ENCODE data around the gene RRP1. TPM values are rescaled to one million over a fixed set of nuclear protein-coding genes. Genes with fewer than 3 reads are reported as not detected.
"Not testable (repeated sequence)": the region's sequence is repeated elsewhere in the genome, so short reads cannot be mapped to it uniquely, and the experiment has no call there.

The RRP1 gene
- total RNA-seq, 2 experiments from 2014 or later, result 42.7 to 47.8 TPM

- Mint-ChIP-seq H3K4me1 (ENCODE audit: low read depth) (no peaks in the 10 kb centered on the region), H3K27me3 (peaks cover 16% of the 10 kb centered on the region), H3K27ac (no peak overlapping the region), H3K9me3 (no peaks in the 10 kb centered on the region), H3K36me3 (no peaks in the 10 kb centered on the region), H3K4me3 (no peak overlapping the region)
- POLR2A ChIA-PET, result no interaction called here
- DNase-seq, result no peak
- intact Hi-C loops (cut with micrococcal nuclease), result no loop called here
- CTCF ChIA-PET, result interaction anchor here (1.6 kb wide), 1 partner anchor 110 kb away, joined by 4 read pairs; no protein-coding TSS in a partner anchor
These were observed 40.3 kb downstream of the RRP1 start for GRCh38 chr21:43829575-43830119.

GRCh38 chr21:43832158-43832550 is 42.8 kb downstream of the RRP1 start:
- Mint-ChIP-seq H3K36me3 (no peaks in the 10 kb centered on the region), H3K27ac (no peak overlapping the region), H3K9me3 (no peaks in the 10 kb centered on the region), H3K4me3 (no peak overlapping the region), H3K27me3 (peaks cover 28% of the 10 kb centered on the region), H3K4me1 (ENCODE audit: low read depth) (no peaks in the 10 kb centered on the region)
- CTCF ChIA-PET, result interaction anchor here (1.6 kb wide), 1 partner anchor 106 kb away, joined by 3 read pairs; no protein-coding TSS in a partner anchor
- intact Hi-C loops (cut with micrococcal nuclease), result no loop called here
- DNase-seq, result no peak
- POLR2A ChIA-PET, result no interaction called here

GRCh38 chr21:43832648-43833047 is 43.3 kb downstream of the RRP1 start:
- ChIA-PET POLR2A (no interaction called here), CTCF (interaction anchor here (1.0 to 1.6 kb wide), 3 partner anchors 9 to 106 kb away, joined by 3 to 4 read pairs (median 4); no protein-coding TSS in a partner anchor)
- no peak for DNase-seq
- no peak overlapping the region for H3K4me3 Mint-ChIP-seq
- H3K36me3 Mint-ChIP-seq, result no peaks in the 10 kb centered on the region
- peaks cover 30% of the 10 kb centered on the region for H3K27me3 Mint-ChIP-seq
- H3K9me3 Mint-ChIP-seq, result no peaks in the 10 kb centered on the region
- intact Hi-C loops (cut with micrococcal nuclease), result no loop called here
- no peak overlapping the region for H3K27ac Mint-ChIP-seq
- H3K4me1 Mint-ChIP-seq (ENCODE audit: low read depth), result no peaks in the 10 kb centered on the region

GRCh38 chr21:43834146-43834905 is 44.9 kb downstream of the RRP1 start:
- DNase-seq, result no peak
- no peaks in the 10 kb centered on the region for H3K4me1 Mint-ChIP-seq (ENCODE audit: low read depth)
- peaks cover 30% of the 10 kb centered on the region for H3K27me3 Mint-ChIP-seq
- intact Hi-C loops (cut with micrococcal nuclease), result no loop called here
- no peaks in the 10 kb centered on the region for H3K9me3 Mint-ChIP-seq
- no peak overlapping the region for H3K4me3 Mint-ChIP-seq
- no peak overlapping the region for H3K27ac Mint-ChIP-seq
- POLR2A ChIA-PET, result no interaction called here
- H3K36me3 Mint-ChIP-seq, result no peaks in the 10 kb centered on the region
- CTCF ChIA-PET, result interaction anchor here (1.4 kb wide), 1 partner anchor 23 kb away, joined by 4 read pairs; no protein-coding TSS in a partner anchor

GRCh38 chr21:43835050-43835449 is 45.7 kb downstream of the RRP1 start:
- Mint-ChIP-seq H3K4me1 (ENCODE audit: low read depth) (no peaks in the 10 kb centered on the region), H3K4me3 (no peak overlapping the region), H3K36me3 (no peaks in the 10 kb centered on the region), H3K27ac (no peak overlapping the region), H3K9me3 (no peaks in the 10 kb centered on the region), H3K27me3 (peaks cover 30% of the 10 kb centered on the region)
- ChIA-PET CTCF (no interaction called here), POLR2A (no interaction called here)
- no peak for DNase-seq
- intact Hi-C loops (cut with micrococcal nuclease), result no loop called here

GRCh38 chr21:43835861-43836260 is 46.5 kb downstream of the RRP1 start:
- CTCF ChIA-PET, result no interaction called here
- no peak for DNase-seq
- no peaks in the 10 kb centered on the region for H3K4me1 Mint-ChIP-seq (ENCODE audit: low read depth)
- no peak overlapping the region for H3K27ac Mint-ChIP-seq
- H3K27me3 Mint-ChIP-seq, result peaks cover 24% of the 10 kb centered on the region
- intact Hi-C loops (cut with micrococcal nuclease), result no loop called here
- H3K4me3 Mint-ChIP-seq, result no peak overlapping the region
- POLR2A ChIA-PET, result interaction anchor here (0.6 kb wide), 1 partner anchor 1971 kb away, joined by 3 read pairs; no protein-coding TSS in a partner anchor
- no peaks in the 10 kb centered on the region for H3K36me3 Mint-ChIP-seq
- H3K9me3 Mint-ChIP-seq, result no peaks in the 10 kb centered on the region

- CTCF ChIA-PET, result interaction anchor here (1.5 kb wide), 1 partner anchor 102 kb away, joined by 4 read pairs; no protein-coding TSS in a partner anchor
- intact Hi-C loops (cut with micrococcal nuclease), result no loop called here
- no peaks in the 10 kb centered on the region for H3K9me3 Mint-ChIP-seq
- H3K4me3 Mint-ChIP-seq, result no peak overlapping the region
- POLR2A ChIA-PET, result no interaction called here
- DNase-seq, result no peak
- H3K27ac Mint-ChIP-seq, result no peak overlapping the region
- H3K27me3 Mint-ChIP-seq, result peaks cover 24% of the 10 kb centered on the region
- no peaks in the 10 kb centered on the region for H3K36me3 Mint-ChIP-seq
- no peaks in the 10 kb centered on the region for H3K4me1 Mint-ChIP-seq (ENCODE audit: low read depth)
These were observed 47.2 kb downstream of the RRP1 start for GRCh38 chr21:43836616-43837015.

GRCh38 chr21:43840259-43840658 is 50.9 kb downstream of the RRP1 start:
- Mint-ChIP-seq H3K27ac (no peak overlapping the region), H3K27me3 (peaks cover 8% of the 10 kb centered on the region), H3K4me1 (ENCODE audit: low read depth) (peaks cover 5% of the 10 kb centered on the region), H3K36me3 (no peaks in the 10 kb centered on the region), H3K9me3 (no peaks in the 10 kb centered on the region), H3K4me3 (no peak overlapping the region)
- CTCF ChIA-PET, result no interaction called here
- intact Hi-C loops (cut with micrococcal nuclease), result no loop called here
- DNase-seq, result no peak
- POLR2A ChIA-PET, result no interaction called here

GRCh38 chr21:43842742-43843141 is 53.4 kb downstream of the RRP1 start:
- DNase-seq, result no peak
- H3K9me3 Mint-ChIP-seq, result no peaks in the 10 kb centered on the region
- intact Hi-C loops (cut with micrococcal nuclease), result no loop called here
- H3K27me3 Mint-ChIP-seq, result no peaks in the 10 kb centered on the region
- ChIA-PET POLR2A (interaction anchor here (0.6 kb wide), 1 partner anchor 496 kb away, joined by 3 read pairs; no protein-coding TSS in a partner anchor), CTCF (interaction anchor here (0.6 to 1.0 kb wide), 3 partner anchors 23 to 1148 kb away, joined by 3 to 5 read pairs (median 3); no protein-coding TSS in a partner anchor)
- peak overlapping the region; percentile 16 for H3K27ac Mint-ChIP-seq
- no peaks in the 10 kb centered on the region for H3K36me3 Mint-ChIP-seq
- H3K4me1 Mint-ChIP-seq (ENCODE audit: low read depth), result peaks cover 5% of the 10 kb centered on the region
- no peak overlapping the region for H3K4me3 Mint-ChIP-seq

GRCh38 chr21:43844906-43845305 is 55.5 kb downstream of the RRP1 start:
- intact Hi-C loops (cut with micrococcal nuclease); POLR2A ChIA-PET; H3K27ac Mint-ChIP-seq; DNase-seq; H3K4me3 Mint-ChIP-seq; H3K36me3 Mint-ChIP-seq; H3K27me3 Mint-ChIP-seq; H3K4me1 Mint-ChIP-seq (ENCODE audit: low read depth); H3K9me3 Mint-ChIP-seq: not testable (repeated sequence)
- CTCF ChIA-PET, result interaction anchor here (1.4 to 1.5 kb wide), 2 partner anchors 24 to 94 kb away, joined by 3 read pairs; no protein-coding TSS in a partner anchor

- intact Hi-C loops (cut with micrococcal nuclease), result no loop called here
- H3K36me3 Mint-ChIP-seq, result no peaks in the 10 kb centered on the region
- no peak overlapping the region for H3K27ac Mint-ChIP-seq
- H3K4me1 Mint-ChIP-seq (ENCODE audit: low read depth), result peaks cover 5% of the 10 kb centered on the region
- ChIA-PET CTCF (interaction anchor here (0.5 to 1.5 kb wide), 3 partner anchors 23 to 93 kb away, joined by 3 to 4 read pairs (median 3); no protein-coding TSS in a partner anchor), POLR2A (interaction anchor here (1.4 kb wide), 1 partner anchor 18 kb away, joined by 4 read pairs; no protein-coding TSS in a partner anchor)
- no peaks in the 10 kb centered on the region for H3K9me3 Mint-ChIP-seq
- DNase-seq, result no peak
- no peak overlapping the region for H3K4me3 Mint-ChIP-seq
- no peaks in the 10 kb centered on the region for H3K27me3 Mint-ChIP-seq
These were observed 56.0 kb downstream of the RRP1 start for GRCh38 chr21:43845386-43845785.

GRCh38 chr21:43846430-43846829 is 57.1 kb downstream of the RRP1 start:
- H3K27me3 Mint-ChIP-seq, result no peaks in the 10 kb centered on the region
- intact Hi-C loops (cut with micrococcal nuclease), result no loop called here
- CTCF ChIA-PET, result interaction anchor here (1.4 to 1.5 kb wide), 2 partner anchors 22 to 92 kb away, joined by 3 read pairs; no protein-coding TSS in a partner anchor
- DNase-seq, result no peak
- H3K4me1 Mint-ChIP-seq (ENCODE audit: low read depth), result peaks cover 7% of the 10 kb centered on the region
- POLR2A ChIA-PET, result interaction anchor here (1.4 kb wide), 1 partner anchor 19 kb away, joined by 4 read pairs; no protein-coding TSS in a partner anchor
- H3K9me3 Mint-ChIP-seq, result peaks cover 5% of the 10 kb centered on the region
- no peak overlapping the region for H3K4me3 Mint-ChIP-seq
- H3K36me3 Mint-ChIP-seq, result no peaks in the 10 kb centered on the region
- no peak overlapping the region for H3K27ac Mint-ChIP-seq

Measured in activated CD4-positive, alpha-beta memory T cell treated with anti-CD3 and anti-CD28 coated beads for 36 hours (primary cell).